ENCODE data around the gene NPTXR. TPM values are rescaled to one million over a fixed set of nuclear protein-coding genes. Genes with fewer than 3 reads are reported as not detected.

NPTXR gene
- total and polyA plus RNA-seq, 8 donors, result 0.46 to 19.6 (median 2.3) TPM

DNA sequence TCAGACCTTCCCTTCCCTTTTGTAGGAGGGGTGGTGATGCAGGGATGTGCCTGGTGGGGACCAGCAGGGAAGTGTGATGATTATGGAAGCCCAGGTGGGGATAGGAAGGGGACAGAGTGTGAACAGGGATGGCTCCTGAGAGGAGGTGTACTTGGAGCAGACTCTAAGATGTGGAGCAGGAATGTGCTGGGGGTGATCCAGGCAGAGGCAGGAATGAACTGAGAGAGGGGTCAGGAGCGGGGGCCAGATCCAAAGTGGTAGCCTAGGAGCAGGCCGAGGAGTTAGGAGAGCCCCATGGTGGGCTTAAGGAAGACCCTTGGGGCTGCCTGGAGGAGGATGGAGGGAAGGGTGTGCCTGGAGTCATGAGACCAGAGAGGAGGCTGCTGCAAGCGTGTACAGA lies 3.7 kb downstream of the NPTXR start:
- H3K27me3 ChIP-seq, result peaks cover 0 to 38% (median 19%) of the 10 kb centered on the region in 3 donors
- 82 to 94% (median 89%) methylated on average over 3 of the region's 3 CpGs for WGBS, 5 donors
- DNase-seq, result no peak
- no peak overlapping the region for H3K27ac ChIP-seq
- peaks cover 10 to 36% (median 27%) of the 10 kb centered on the region in 4 donors for H3K4me1 ChIP-seq
- no peaks in the 10 kb centered on the region for H3K36me3 ChIP-seq
- intact Hi-C loops (cut with DNase I; ENCODE audit: low total_unique reads), result no loop called here
- TF ChIP-seq, protein P1, sequence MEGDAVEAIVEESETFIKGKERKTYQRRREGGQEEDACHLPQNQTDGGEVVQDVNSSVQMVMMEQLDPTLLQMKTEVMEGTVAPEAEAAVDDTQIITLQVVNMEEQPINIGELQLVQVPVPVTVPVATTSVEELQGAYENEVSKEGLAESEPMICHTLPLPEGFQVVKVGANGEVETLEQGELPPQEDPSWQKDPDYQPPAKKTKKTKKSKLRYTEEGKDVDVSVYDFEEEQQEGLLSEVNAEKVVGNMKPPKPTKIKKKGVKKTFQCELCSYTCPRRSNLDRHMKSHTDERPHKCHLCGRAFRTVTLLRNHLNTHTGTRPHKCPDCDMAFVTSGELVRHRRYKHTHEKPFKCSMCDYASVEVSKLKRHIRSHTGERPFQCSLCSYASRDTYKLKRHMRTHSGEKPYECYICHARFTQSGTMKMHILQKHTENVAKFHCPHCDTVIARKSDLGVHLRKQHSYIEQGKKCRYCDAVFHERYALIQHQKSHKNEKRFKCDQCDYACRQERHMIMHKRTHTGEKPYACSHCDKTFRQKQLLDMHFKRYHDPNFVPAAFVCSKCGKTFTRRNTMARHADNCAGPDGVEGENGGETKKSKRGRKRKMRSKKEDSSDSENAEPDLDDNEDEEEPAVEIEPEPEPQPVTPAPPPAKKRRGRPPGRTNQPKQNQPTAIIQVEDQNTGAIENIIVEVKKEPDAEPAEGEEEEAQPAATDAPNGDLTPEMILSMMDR (IDR thresholded peaks at IDR 0.05), result no peak
- no peak for TF ChIP-seq POLR2A (IDR thresholded peaks at IDR 0.05)
- TF ChIP-seq POLR2AphosphoS5 (IDR thresholded peaks at IDR 0.05), result no peak
- TF ChIP-seq EP300 (IDR thresholded peaks at IDR 0.05), result no peak
- no peaks in the 10 kb centered on the region for H3K9me3 ChIP-seq
- H3K4me3 ChIP-seq, result no peak overlapping the region

DNA sequence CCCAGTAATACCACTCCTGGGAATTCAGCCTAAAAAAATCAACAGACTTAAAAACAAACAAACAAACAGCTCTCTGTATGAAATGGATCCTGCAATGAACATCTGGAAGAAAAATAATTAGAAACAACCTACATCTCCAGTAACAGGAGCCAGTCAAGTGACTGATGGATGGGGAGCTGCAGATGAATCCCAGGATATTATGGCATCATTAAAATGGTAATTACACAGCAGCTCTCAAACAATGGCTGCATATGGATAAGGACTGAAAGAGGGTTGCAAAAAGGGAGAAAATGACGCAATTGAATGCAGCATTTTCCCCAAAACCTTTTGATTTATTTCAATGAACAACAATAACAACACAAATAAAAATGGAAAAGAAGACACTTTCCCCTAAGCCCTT lies 4.1 kb downstream of the NPTXR start:
- 80 to 100% (median 97%) methylated on average over 1 of the region's 1 CpG for WGBS, 5 donors
- Histone ChIP-seq H3K4me1 (peaks cover 10 to 34% (median 27%) of the 10 kb centered on the region in 4 donors), H3K9me3 (no peaks in the 10 kb centered on the region), H3K36me3 (no peaks in the 10 kb centered on the region), H3K27ac (no peak overlapping the region), H3K4me3 (no peak overlapping the region), H3K27me3 (peaks cover 0 to 34% (median 17%) of the 10 kb centered on the region in 3 donors)
- intact Hi-C loops (cut with DNase I; ENCODE audit: low total_unique reads), result no loop called here
- DNase-seq, result no peak
- TF ChIP-seq POLR2AphosphoS5 (IDR thresholded peaks at IDR 0.05) (no peak), EP300 (IDR thresholded peaks at IDR 0.05) (no peak), POLR2A (IDR thresholded peaks at IDR 0.05) (no peak)
- TF ChIP-seq, protein P1 (IDR thresholded peaks at IDR 0.05), result no peak

DNA sequence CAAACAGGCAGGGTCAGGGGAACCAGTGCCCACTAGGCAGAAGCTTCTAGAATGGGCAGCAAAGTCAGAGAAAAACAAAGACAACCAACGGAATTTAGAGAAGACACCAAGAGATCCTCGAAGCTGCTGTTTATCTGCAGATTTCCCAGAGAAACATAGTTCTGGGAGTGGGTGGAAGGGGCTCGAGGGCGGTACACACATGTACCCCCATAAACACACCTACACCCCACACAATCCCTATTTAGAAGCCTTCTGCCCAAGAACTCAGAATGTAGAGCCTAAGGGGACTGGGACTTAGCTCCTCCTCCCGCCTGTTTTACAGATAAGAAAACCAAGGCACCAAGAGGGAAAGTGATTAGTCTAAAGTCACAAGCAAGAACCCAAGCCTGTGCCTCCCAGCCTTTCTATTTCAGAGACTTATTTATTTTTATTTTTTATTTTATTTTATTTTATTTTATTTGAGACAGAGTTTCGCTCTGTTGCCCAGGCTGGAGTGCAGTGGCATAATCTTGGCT lies 6.4 kb downstream of the NPTXR start:
- no peak for TF ChIP-seq POLR2AphosphoS5 (IDR thresholded peaks at IDR 0.05)
- TF ChIP-seq, protein P1 (IDR thresholded peaks at IDR 0.05), result no peak
- TF ChIP-seq EP300 (IDR thresholded peaks at IDR 0.05), result no peak
- TF ChIP-seq POLR2A (IDR thresholded peaks at IDR 0.05), result no peak
- WGBS, 5 donors, result 85 to 93% (median 87%) methylated on average over 6 of the region's 6 CpGs
- H3K27me3 ChIP-seq, result peaks cover 0 to 17% (median 6%) of the 10 kb centered on the region in 3 donors
- no peak overlapping the region for H3K27ac ChIP-seq
- no peak for DNase-seq
- H3K9me3 ChIP-seq, result no peaks in the 10 kb centered on the region
- H3K4me3 ChIP-seq, result no peak overlapping the region
- H3K4me1 ChIP-seq, result peaks cover 0 to 19% (median 12%) of the 10 kb centered on the region in 4 donors
- intact Hi-C loops (cut with DNase I; ENCODE audit: low total_unique reads), result no loop called here
- H3K36me3 ChIP-seq, result no peaks in the 10 kb centered on the region

DNA sequence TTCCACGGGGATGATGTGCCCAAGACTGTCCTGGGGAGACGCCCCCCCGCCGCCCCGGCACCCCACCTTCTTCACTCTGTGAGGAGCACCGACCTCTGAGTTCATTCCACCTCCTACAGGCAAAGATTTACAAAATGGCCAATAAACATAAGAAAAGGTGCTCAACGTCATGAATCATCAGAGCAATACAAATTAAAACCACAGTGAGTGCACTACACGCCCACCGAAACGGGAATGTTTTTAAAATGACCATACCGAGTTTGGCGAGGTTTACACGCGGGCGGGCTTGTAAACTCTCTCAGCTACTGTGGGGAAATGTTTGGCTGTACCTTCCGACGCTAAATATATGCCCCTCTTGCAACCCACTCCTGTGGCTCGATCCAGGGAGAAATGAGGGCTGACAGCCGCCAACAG lies 7.9 kb downstream of the NPTXR start:
- no peaks in the 10 kb centered on the region for H3K36me3 ChIP-seq
- no peak overlapping the region for H3K27ac ChIP-seq
- peaks cover 0 to 4% (median under 1%) of the 10 kb centered on the region in 4 donors for H3K4me1 ChIP-seq
- intact Hi-C loops (cut with DNase I; ENCODE audit: low total_unique reads), result no loop called here
- WGBS, 5 donors, result 60 to 73% (median 73%) methylated on average over 19 of the region's 19 CpGs
- TF ChIP-seq EP300 (IDR thresholded peaks at IDR 0.05) (no peak), POLR2A (IDR thresholded peaks at IDR 0.05) (no peak), POLR2AphosphoS5 (IDR thresholded peaks at IDR 0.05) (no peak)
- TF ChIP-seq, protein P1 (IDR thresholded peaks at IDR 0.05), result no peak
- no peak for DNase-seq
- peaks cover 0 to 4% (median 0%) of the 10 kb centered on the region in 3 donors for H3K27me3 ChIP-seq
- H3K9me3 ChIP-seq, result no peaks in the 10 kb centered on the region
- H3K4me3 ChIP-seq, result no peak overlapping the region
